Fibroblast of villous mesenchyme (primary cell): ENCODE results near the gene IFNL1. TPM values are rescaled to one million over a fixed set of nuclear protein-coding genes. Genes with fewer than 3 reads are reported as not detected.
"Not testable (repeated sequence)": the region's sequence is repeated elsewhere in the genome, so short reads cannot be mapped to it uniquely, and the experiment has no call there.

ENCODE experiments used
- DNase-seq: peaks from one replicate; pipeline ENCODE4 v3.0.0-alpha.2; 2010; ENCODE audit warnings: low read depth
- H3K4me3 ChIP-seq: 2 replicates; pipeline ENCODE4 v1.5.1; 2011; ENCODE audit warnings: low read depth, mild to moderate bottlenecking, low read length
- total RNA-seq: library from RNA; depleted of rRNA; stranded (reverse); fragments of >200 nt; gene quantifications from 2 replicates; pipeline ENCODE4 v1.2.3, GENCODE V29; 2012
- TF ChIP-seq, protein P1 (sequence below): IDR thresholded peaks from 2 replicates; pipeline ENCODE4 v1.5.1; 2012; ENCODE audit warnings: low read depth, mild to moderate bottlenecking, low read length; ENCODE audit not compliant: insufficient read depth

IFNL1 gene
- total RNA-seq, 1 donor, result not detected

DNA sequence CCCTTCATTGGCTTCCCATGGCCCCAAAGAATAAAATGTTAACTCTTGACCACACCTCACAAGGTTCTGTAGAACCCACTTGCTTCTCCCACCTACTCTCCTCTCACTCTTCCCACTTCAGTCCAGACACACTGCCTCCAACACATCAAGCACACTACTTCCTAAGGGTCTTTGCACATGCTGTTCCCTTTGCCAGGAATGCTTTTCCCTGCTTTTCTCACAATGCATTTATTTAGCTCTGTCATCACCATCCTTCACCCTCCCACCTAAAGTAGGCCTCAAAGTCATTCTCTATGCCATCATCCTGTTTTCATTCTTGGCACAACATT is 7.9 kb downstream of the IFNL1 start:
- TF ChIP-seq, protein P1, sequence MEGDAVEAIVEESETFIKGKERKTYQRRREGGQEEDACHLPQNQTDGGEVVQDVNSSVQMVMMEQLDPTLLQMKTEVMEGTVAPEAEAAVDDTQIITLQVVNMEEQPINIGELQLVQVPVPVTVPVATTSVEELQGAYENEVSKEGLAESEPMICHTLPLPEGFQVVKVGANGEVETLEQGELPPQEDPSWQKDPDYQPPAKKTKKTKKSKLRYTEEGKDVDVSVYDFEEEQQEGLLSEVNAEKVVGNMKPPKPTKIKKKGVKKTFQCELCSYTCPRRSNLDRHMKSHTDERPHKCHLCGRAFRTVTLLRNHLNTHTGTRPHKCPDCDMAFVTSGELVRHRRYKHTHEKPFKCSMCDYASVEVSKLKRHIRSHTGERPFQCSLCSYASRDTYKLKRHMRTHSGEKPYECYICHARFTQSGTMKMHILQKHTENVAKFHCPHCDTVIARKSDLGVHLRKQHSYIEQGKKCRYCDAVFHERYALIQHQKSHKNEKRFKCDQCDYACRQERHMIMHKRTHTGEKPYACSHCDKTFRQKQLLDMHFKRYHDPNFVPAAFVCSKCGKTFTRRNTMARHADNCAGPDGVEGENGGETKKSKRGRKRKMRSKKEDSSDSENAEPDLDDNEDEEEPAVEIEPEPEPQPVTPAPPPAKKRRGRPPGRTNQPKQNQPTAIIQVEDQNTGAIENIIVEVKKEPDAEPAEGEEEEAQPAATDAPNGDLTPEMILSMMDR, result no peak
- H3K4me3 ChIP-seq, result no peak overlapping the region

GRCh38 chr19:39304701-39305571 is 8.7 kb downstream of the IFNL1 start:
- no peak for DNase-seq
- no peak overlapping the region for H3K4me3 ChIP-seq
- TF ChIP-seq, protein P1, result no peak

More for the DNA sequence above, 7.9 kb downstream of the IFNL1 start:
- no peak for DNase-seq

DNA sequence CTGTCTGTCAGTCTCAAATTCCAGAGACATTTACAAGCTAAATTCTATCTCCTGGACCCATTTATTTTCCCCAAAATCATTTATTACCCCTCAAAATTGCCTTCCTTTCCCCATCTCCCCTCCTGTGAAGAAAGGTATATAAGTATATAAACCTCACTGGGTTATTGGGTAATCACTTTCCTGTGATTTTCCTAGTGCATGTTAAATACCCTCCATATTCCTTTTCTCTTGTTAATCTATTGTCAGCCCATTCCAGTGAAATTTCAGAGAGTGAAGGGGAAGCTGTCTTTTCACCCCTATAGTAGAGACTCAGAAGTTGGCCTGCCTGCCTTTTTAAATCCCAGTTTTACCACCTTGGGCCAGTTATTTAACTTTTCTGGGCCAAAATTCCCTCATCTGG is 9.9 kb downstream of the IFNL1 start:
- TF ChIP-seq, protein P1, result no peak
- H3K4me3 ChIP-seq, result no peak overlapping the region
- no peak for DNase-seq

DNA sequence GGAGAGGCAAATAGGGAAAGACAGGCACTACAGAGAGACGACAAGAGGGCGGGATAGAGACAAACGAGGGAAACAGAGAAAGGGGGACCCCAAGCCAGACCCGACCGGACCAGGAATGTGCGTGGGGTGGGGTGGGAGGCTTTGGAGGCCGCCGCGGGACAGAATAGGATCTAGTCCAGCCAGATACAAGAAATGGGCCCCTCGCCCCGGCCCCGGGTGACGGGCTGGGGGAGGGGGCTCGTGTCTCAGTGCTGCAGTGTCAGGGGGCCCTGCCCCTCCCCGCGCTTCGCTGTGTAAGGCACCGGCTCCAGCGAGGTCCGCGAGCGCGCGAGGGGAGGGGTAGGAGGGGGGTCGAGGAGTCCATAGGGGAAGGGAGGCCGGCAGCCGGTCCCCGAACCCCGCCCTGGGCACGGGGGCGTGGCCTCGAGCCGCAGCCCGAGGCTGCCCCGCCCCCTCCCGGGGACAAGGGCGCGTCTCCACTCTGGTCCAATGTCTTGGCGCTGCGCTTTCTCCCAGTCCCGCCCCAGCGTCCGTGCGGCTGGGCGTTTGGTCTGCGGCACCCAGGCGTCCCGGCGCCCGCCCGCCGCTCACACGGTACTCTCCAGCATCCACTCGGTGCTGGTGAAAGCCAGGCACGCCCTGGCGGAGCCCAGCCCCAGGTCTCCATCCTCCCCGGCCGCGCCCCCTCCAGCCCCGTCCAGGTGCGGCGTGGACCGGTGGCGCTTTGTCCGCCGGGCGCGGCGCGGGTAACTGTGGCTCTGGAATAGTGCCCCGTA is 11.0 kb downstream of the IFNL1 start:
- TF ChIP-seq, protein P1, result no peak
- H3K4me3 ChIP-seq, result peak overlapping the region; percentile 25
- no peak for DNase-seq

DNA sequence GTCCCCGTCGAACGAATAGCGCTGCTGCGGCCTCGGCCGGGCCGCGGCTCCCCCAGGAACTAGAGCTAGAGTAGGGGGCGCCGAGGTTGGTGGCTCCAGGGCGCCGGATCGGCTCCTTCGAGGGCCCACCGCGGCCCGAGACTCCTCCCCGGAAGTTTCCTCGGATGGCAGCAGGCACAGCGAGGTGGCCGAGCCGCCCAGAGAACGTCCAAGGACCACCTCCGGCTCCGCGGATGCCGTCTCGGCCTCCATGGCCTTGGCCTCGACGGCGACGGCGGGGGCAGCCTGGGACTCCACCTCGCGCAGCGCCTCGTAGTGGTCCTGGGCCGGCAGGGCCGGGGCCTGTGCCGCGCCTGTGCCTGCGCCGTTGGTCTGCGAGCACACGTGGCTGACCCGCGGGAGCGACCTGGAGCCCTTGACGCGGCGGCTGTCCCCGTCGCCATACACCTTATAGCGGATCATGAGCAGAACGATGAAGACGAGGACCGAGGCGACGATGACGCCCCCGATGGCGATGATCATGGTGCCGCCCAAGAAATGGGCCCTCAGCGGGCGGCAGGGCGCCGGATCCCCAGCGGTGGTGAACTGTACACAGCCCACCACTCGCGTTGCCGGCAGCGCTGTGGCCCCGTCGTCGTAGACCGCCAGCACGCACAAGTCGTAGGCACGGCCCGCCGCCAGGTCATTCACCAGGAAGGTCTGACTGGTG is 11.8 kb downstream of the IFNL1 start:
- no peak overlapping the region for H3K4me3 ChIP-seq
- DNase-seq, result no peak
- TF ChIP-seq, protein P1, result no peak

- TF ChIP-seq, protein P1, result no peak
- H3K4me3 ChIP-seq, result no peak overlapping the region
- no peak for DNase-seq
Observed at GRCh38 chr19:39308531-39309304, 12.5 kb downstream of the IFNL1 start.

- not testable (repeated sequence) for H3K4me3 ChIP-seq, DNase-seq
Observed at GRCh38 chr19:39309305-39309670, 13.1 kb downstream of the IFNL1 start.
